ENCODE data around the gene ITGB7. TPM values are rescaled to one million over a fixed set of nuclear protein-coding genes. Genes with fewer than 3 reads are reported as not detected.

The ITGB7 gene
- polyA plus RNA-seq, 1 donor (not counting 4 experiments of a cell fraction or from before 2014, with no cell fraction given), result 0.83 TPM

DNA sequence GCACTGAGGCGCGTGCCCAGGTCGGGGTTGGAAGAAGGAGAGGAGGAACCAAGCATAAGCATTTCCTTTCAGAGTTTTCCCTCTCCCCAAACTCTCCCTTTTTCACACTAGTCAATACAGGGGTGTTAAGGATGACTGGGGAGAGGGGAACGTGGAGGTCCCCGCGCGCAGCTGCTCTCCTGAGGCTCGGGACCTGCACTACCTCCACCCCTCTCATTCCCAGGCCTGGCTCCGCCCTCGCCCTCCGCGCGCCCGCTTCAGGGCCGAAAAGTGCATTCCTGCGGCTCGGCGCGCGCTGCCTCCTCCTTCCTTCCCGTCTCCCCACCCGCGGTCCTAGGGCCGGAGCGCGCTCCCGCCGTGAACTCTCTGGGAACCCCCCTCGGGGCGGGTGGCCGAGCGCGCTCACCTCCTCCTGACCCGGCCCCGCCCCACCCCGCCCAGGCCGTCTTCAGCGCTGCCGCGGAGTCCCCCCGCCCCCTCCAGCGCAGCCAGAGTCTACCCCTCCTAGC is 13.7 kb upstream of the ITGB7 start:
- dilution Hi-C loops (cut with MboI; ENCODE audit: extremely low pct_ligation_motif_present, low sequenced_read_pairs), result no loop called here
- Histone ChIP-seq H3K27ac (ENCODE audit: control insufficient read depth, insufficient read depth, low read length) (peak overlapping the region; percentile 94), H3K9ac (ENCODE audit: control insufficient read depth, extremely low read depth, insufficient read depth, low read length) (peak overlapping the region; percentile 91), H2AFZ (ENCODE audit: control insufficient read depth, low read length) (no peak overlapping the region), H3K4me2 (ENCODE audit: control insufficient read depth, extremely low read depth, insufficient read depth, low read depth, low read length) (peak overlapping the region; percentile 99), H4K20me1 (ENCODE audit: control insufficient read depth, extremely low read depth, insufficient read depth, low read length) (peaks cover 4% of the 10 kb centered on the region), H3K9me3 (ENCODE audit: control insufficient read depth, low read depth, low read length) (no peaks in the 10 kb centered on the region), H3K79me2 (ENCODE audit: control insufficient read depth, insufficient read depth, low read length) (peaks cover 27% of the 10 kb centered on the region), H3K9me1 (ENCODE audit: control insufficient read depth, extremely low read depth, insufficient read depth, low read length) (no peaks in the 10 kb centered on the region), H3K4me3 (ENCODE audit: control insufficient read depth in 2 of 3, extremely low read depth in 1 of 3, insufficient read depth in 2 of 3, low read depth in 1 of 3, low read length in 3 of 3) (peak overlapping the region; percentile 56 to 99 (median 95)), H3K4me1 (ENCODE audit: control insufficient read depth, extremely low read depth, insufficient read depth, low read length) (peaks cover 78% of the 10 kb centered on the region), H3K27me3 (ENCODE audit: control insufficient read depth, extremely low read depth, insufficient read depth, low read length) (no peaks in the 10 kb centered on the region), H3K36me3 (ENCODE audit: control insufficient read depth in 2 of 2, extremely low read depth in 1 of 2, insufficient read depth in 2 of 2, low read length in 2 of 2) (peaks cover 0 to 5% of the 10 kb centered on the region in 2 experiments)
- TF ChIP-seq EZH2 (IDR thresholded peaks at IDR 0.05; ENCODE audit: low read length) (no peak), CTCF (optimal IDR thresholded peaks at IDR 0.05 in 1 of 3, IDR thresholded peaks at IDR 0.05 in 1 of 3, conservative IDR thresholded peaks at IDR 0.05 in 1 of 3; ENCODE audit: extremely low read depth in 1 of 3, insufficient read depth in 2 of 3, low read length in 3 of 3) (no peak)
- DNase-seq (ENCODE audit: low read depth, low spot score), result no peak
- FAIRE-seq, result no peak

- H3K4me2 ChIP-seq (ENCODE audit: control insufficient read depth, extremely low read depth, insufficient read depth, low read depth, low read length), result peak overlapping the region; percentile 87
- peaks cover 4 to 11% of the 10 kb centered on the region in 2 experiments for H3K36me3 ChIP-seq (ENCODE audit: control insufficient read depth in 2 of 2, extremely low read depth in 1 of 2, insufficient read depth in 2 of 2, low read length in 2 of 2)
- H3K79me2 ChIP-seq (ENCODE audit: control insufficient read depth, insufficient read depth, low read length), result peaks cover 27% of the 10 kb centered on the region
- peak overlapping the region; percentile 56 to 99 (median 95) for H3K4me3 ChIP-seq (ENCODE audit: control insufficient read depth in 2 of 3, extremely low read depth in 1 of 3, insufficient read depth in 2 of 3, low read depth in 1 of 3, low read length in 3 of 3)
- no peaks in the 10 kb centered on the region for H3K9me3 ChIP-seq (ENCODE audit: control insufficient read depth, low read depth, low read length)
- H4K20me1 ChIP-seq (ENCODE audit: control insufficient read depth, extremely low read depth, insufficient read depth, low read length), result peaks cover 4% of the 10 kb centered on the region
- no peaks in the 10 kb centered on the region for H3K9me1 ChIP-seq (ENCODE audit: control insufficient read depth, extremely low read depth, insufficient read depth, low read length)
- H3K9ac ChIP-seq (ENCODE audit: control insufficient read depth, extremely low read depth, insufficient read depth, low read length), result peak overlapping the region; percentile 81
- no peaks in the 10 kb centered on the region for H3K27me3 ChIP-seq (ENCODE audit: control insufficient read depth, extremely low read depth, insufficient read depth, low read length)
- peak overlapping the region; percentile 33 for H2AFZ ChIP-seq (ENCODE audit: control insufficient read depth, low read length)
- H3K27ac ChIP-seq (ENCODE audit: control insufficient read depth, insufficient read depth, low read length), result peak overlapping the region; percentile 70
- TF ChIP-seq CTCF (optimal IDR thresholded peaks at IDR 0.05 in 1 of 3, IDR thresholded peaks at IDR 0.05 in 1 of 3, conservative IDR thresholded peaks at IDR 0.05 in 1 of 3; ENCODE audit: extremely low read depth in 1 of 3, insufficient read depth in 2 of 3, low read length in 3 of 3) (no peak), EZH2 (IDR thresholded peaks at IDR 0.05; ENCODE audit: low read length) (no peak)
- DNase-seq (ENCODE audit: low read depth, low spot score), result no peak
- dilution Hi-C loops (cut with MboI; ENCODE audit: extremely low pct_ligation_motif_present, low sequenced_read_pairs), result no loop called here
- FAIRE-seq, result no peak
- H3K4me1 ChIP-seq (ENCODE audit: control insufficient read depth, extremely low read depth, insufficient read depth, low read length), result peaks cover 72% of the 10 kb centered on the region
Measured at GRCh38 chr12:53219956-53220693, 13.1 kb upstream of the ITGB7 start.

Measured in keratinocyte (primary cell).